Measurements from ENCODE around the gene TRAPPC3L.

Gene TRAPPC3L

GRCh38 chr6:116562019-116562403 lies 16.5 kb upstream of the TRAPPC3L start:
- no peak overlapping the region for H3K9ac ChIP-seq
- no peaks in the 10 kb centered on the region for H3K9me3 ChIP-seq (ENCODE audit: control insufficient read depth, low read length)
- H3K27me3 ChIP-seq (ENCODE audit: control insufficient read depth, insufficient read depth, low read length) = no peaks in the 10 kb centered on the region
- peak overlapping the region; percentile 63 for H3K27ac ChIP-seq
- no peaks in the 10 kb centered on the region for H3K79me2 ChIP-seq
- no peak for TF ChIP-seq CTCF (IDR thresholded peaks at IDR 0.05)
- no peaks in the 10 kb centered on the region for H3K36me3 ChIP-seq (ENCODE audit: control insufficient read depth, insufficient read depth, low read length)
- H3K4me3 ChIP-seq (ENCODE audit: low read depth, low read length) = no peak overlapping the region
- H2AFZ ChIP-seq = peak overlapping the region; percentile 76
- H3K4me1 ChIP-seq = peaks cover 46% of the 10 kb centered on the region
- no peak overlapping the region for H3K4me2 ChIP-seq (ENCODE audit: low read length)

GRCh38 chr6:116561377-116562018 lies 16.0 kb upstream of the TRAPPC3L start:
- Histone ChIP-seq H3K27ac (peak overlapping the region; percentile 89), H3K4me2 (ENCODE audit: low read length) (peak overlapping the region; percentile 36), H3K27me3 (ENCODE audit: control insufficient read depth, insufficient read depth, low read length) (no peaks in the 10 kb centered on the region), H3K36me3 (ENCODE audit: control insufficient read depth, insufficient read depth, low read length) (no peaks in the 10 kb centered on the region), H3K79me2 (no peaks in the 10 kb centered on the region), H3K9ac (no peak overlapping the region), H3K9me3 (ENCODE audit: control insufficient read depth, low read length) (no peaks in the 10 kb centered on the region), H3K4me1 (peaks cover 50% of the 10 kb centered on the region), H2AFZ (peak overlapping the region; percentile 76), H3K4me3 (ENCODE audit: low read depth, low read length) (no peak overlapping the region)
- TF ChIP-seq CTCF (IDR thresholded peaks at IDR 0.05) = peak; percentile 97

GRCh38 chr6:116560130-116560529 lies 14.6 kb upstream of the TRAPPC3L start:
- Histone ChIP-seq H3K9ac (no peak overlapping the region), H3K36me3 (ENCODE audit: control insufficient read depth, insufficient read depth, low read length) (no peaks in the 10 kb centered on the region), H3K4me3 (ENCODE audit: low read depth, low read length) (no peak overlapping the region), H3K27me3 (ENCODE audit: control insufficient read depth, insufficient read depth, low read length) (no peaks in the 10 kb centered on the region), H2AFZ (peak overlapping the region; percentile 17), H3K79me2 (no peaks in the 10 kb centered on the region), H3K4me2 (ENCODE audit: low read length) (no peak overlapping the region), H3K27ac (peak overlapping the region; percentile 89), H3K9me3 (ENCODE audit: control insufficient read depth, low read length) (no peaks in the 10 kb centered on the region), H3K4me1 (peaks cover 55% of the 10 kb centered on the region)
- no peak for TF ChIP-seq CTCF (IDR thresholded peaks at IDR 0.05)

GRCh38 chr6:116557893-116558292 lies 12.4 kb upstream of the TRAPPC3L start:
- Histone ChIP-seq H3K27ac (peak overlapping the region; percentile 89), H3K4me2 (ENCODE audit: low read length) (peak overlapping the region; percentile 52), H3K27me3 (ENCODE audit: control insufficient read depth, insufficient read depth, low read length) (no peaks in the 10 kb centered on the region), H2AFZ (peak overlapping the region; percentile 41), H3K4me1 (peaks cover 55% of the 10 kb centered on the region), H3K79me2 (no peaks in the 10 kb centered on the region), H3K9me3 (ENCODE audit: control insufficient read depth, low read length) (no peaks in the 10 kb centered on the region), H3K4me3 (ENCODE audit: low read depth, low read length) (peak overlapping the region; percentile 39), H3K36me3 (ENCODE audit: control insufficient read depth, insufficient read depth, low read length) (no peaks in the 10 kb centered on the region), H3K9ac (no peak overlapping the region)
- TF ChIP-seq CTCF (IDR thresholded peaks at IDR 0.05) = no peak

- no peaks in the 10 kb centered on the region for H3K27me3 ChIP-seq (ENCODE audit: control insufficient read depth, insufficient read depth, low read length)
- H3K79me2 ChIP-seq = no peaks in the 10 kb centered on the region
- no peaks in the 10 kb centered on the region for H3K9me3 ChIP-seq (ENCODE audit: control insufficient read depth, low read length)
- no peak for TF ChIP-seq CTCF (IDR thresholded peaks at IDR 0.05)
- peak overlapping the region; percentile 89 for H3K27ac ChIP-seq
- no peak overlapping the region for H3K4me3 ChIP-seq (ENCODE audit: low read depth, low read length)
- no peaks in the 10 kb centered on the region for H3K36me3 ChIP-seq (ENCODE audit: control insufficient read depth, insufficient read depth, low read length)
- peak overlapping the region; percentile 57 for H2AFZ ChIP-seq
- peaks cover 47% of the 10 kb centered on the region for H3K4me1 ChIP-seq
- no peak overlapping the region for H3K9ac ChIP-seq
- H3K4me2 ChIP-seq (ENCODE audit: low read length) = no peak overlapping the region
These were observed 11.4 kb upstream of the TRAPPC3L start for GRCh38 chr6:116556814-116557415.

All from parathyroid adenoma (tissue), 2 donors.